A673 (cell line): Measurements from ENCODE around the gene CHRNA5.
A peak's percentile ranks its signal among the peaks of the same experiment; 100 is the strongest.

Experiments used
- EZH2 ChIP-seq: fragments of 200-600 bp; sonication (generic); IDR thresholded peaks from 2 replicates; pipeline ENCODE4 v1.6.1; 2017; ENCODE audit warnings: borderline replicate concordance, low read depth, mild to moderate bottlenecking, mixed read lengths, antibody characterized with exemption, low read length; ENCODE audit not compliant: poor library complexity, severe bottlenecking
- TF ChIP-seq, protein P1 (sequence below): fragments of 300-800, 200-600 bp; sonication (generic); conservative IDR thresholded peaks from 2 replicates; pipeline ENCODE4 v1.5.1; 2017; ENCODE audit warnings: low read depth, mild to moderate bottlenecking, antibody characterized with exemption, low read length, moderate library complexity, mixed read lengths

GRCh38 chr15:78629031-78629715 lies 63.9 kb downstream of the CHRNA5 start:
- TF ChIP-seq, protein P1, sequence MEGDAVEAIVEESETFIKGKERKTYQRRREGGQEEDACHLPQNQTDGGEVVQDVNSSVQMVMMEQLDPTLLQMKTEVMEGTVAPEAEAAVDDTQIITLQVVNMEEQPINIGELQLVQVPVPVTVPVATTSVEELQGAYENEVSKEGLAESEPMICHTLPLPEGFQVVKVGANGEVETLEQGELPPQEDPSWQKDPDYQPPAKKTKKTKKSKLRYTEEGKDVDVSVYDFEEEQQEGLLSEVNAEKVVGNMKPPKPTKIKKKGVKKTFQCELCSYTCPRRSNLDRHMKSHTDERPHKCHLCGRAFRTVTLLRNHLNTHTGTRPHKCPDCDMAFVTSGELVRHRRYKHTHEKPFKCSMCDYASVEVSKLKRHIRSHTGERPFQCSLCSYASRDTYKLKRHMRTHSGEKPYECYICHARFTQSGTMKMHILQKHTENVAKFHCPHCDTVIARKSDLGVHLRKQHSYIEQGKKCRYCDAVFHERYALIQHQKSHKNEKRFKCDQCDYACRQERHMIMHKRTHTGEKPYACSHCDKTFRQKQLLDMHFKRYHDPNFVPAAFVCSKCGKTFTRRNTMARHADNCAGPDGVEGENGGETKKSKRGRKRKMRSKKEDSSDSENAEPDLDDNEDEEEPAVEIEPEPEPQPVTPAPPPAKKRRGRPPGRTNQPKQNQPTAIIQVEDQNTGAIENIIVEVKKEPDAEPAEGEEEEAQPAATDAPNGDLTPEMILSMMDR = no peak
- TF ChIP-seq EZH2 = peak; percentile 16
